RWPE2 (cell line): ENCODE measurements around the gene NIPAL1.

ENCODE experiments used
- ATAC-seq: fragments of 200-7000 bp; cut with Tn5 transposase; 3 replicates; pipeline ENCODE4 v1.9.1; 2021; ENCODE audit warnings: low read depth
- DNase-seq: peaks from one replicate; pipeline ENCODE4 v3.0.0-alpha.2; 2020; ENCODE audit warnings: low spot score
- H3K27ac ChIP-seq: fragments of 450-650 bp; 2 replicates; pipeline ENCODE4 v1.5.1; 2017; ENCODE audit warnings: mild to moderate bottlenecking; ENCODE audit not compliant: poor library complexity, severe bottlenecking
- H3K27me3 ChIP-seq: fragments of 250-450 bp; sonication (Bioruptor Pico); 2 replicates; pipeline ENCODE4 v1.5.1; 2021; ENCODE audit warnings: mild to moderate bottlenecking, moderate library complexity; ENCODE audit not compliant: insufficient read depth, poor library complexity, severe bottlenecking
- H3K36me3 ChIP-seq: fragments of 250-450 bp; sonication (Bioruptor Pico); 2 replicates; pipeline ENCODE4 v1.5.1; 2020; ENCODE audit warnings: low read depth, mild to moderate bottlenecking, moderate library complexity
- H3K4me1 ChIP-seq: fragments of 250-450 bp; sonication (Bioruptor Pico); 2 replicates; pipeline ENCODE4 v1.5.1; 2021; ENCODE audit warnings: mild to moderate bottlenecking, moderate library complexity; ENCODE audit not compliant: insufficient read depth, poor library complexity, severe bottlenecking
- H3K4me3 ChIP-seq: fragments of 250-450 bp; sonication (Bioruptor Pico); 2 replicates; pipeline ENCODE4 v1.5.1; 2021; ENCODE audit warnings: mild to moderate bottlenecking, moderate library complexity; ENCODE audit not compliant: severe bottlenecking
- H3K9me3 ChIP-seq: fragments of 250-450 bp; sonication (Bioruptor Pico); 2 replicates; pipeline ENCODE4 v1.5.1; 2021; ENCODE audit warnings: mild to moderate bottlenecking, moderate library complexity; ENCODE audit not compliant: severe bottlenecking
- CTCF ChIP-seq: fragments of 450-650 bp; IDR thresholded peaks from one replicate; pipeline ENCODE4 v1.5.1; 2017; ENCODE audit warnings: mild to moderate bottlenecking, moderate library complexity; ENCODE audit not compliant: poor library complexity, severe bottlenecking

NIPAL1 gene

GRCh38 chr4:48031802-48032525, 15.4 kb downstream of the NIPAL1 start:
- TF ChIP-seq CTCF = no peak
- H3K4me1 ChIP-seq = no peaks in the 10 kb centered on the region
- no peaks in the 10 kb centered on the region for H3K9me3 ChIP-seq
- no peak overlapping the region for H3K4me3 ChIP-seq
- H3K27ac ChIP-seq = no peak overlapping the region
- no peaks in the 10 kb centered on the region for H3K27me3 ChIP-seq
- DNase-seq (no peak), ATAC-seq (no peak)
- H3K36me3 ChIP-seq = peaks cover 38% of the 10 kb centered on the region

- H3K9me3 ChIP-seq = no peaks in the 10 kb centered on the region
- DNase-seq = no peak
- no peaks in the 10 kb centered on the region for H3K4me1 ChIP-seq
- peaks cover 31% of the 10 kb centered on the region for H3K36me3 ChIP-seq
- H3K4me3 ChIP-seq = no peak overlapping the region
- H3K27me3 ChIP-seq = no peaks in the 10 kb centered on the region
- H3K27ac ChIP-seq = no peak overlapping the region
- no peak for TF ChIP-seq CTCF
- no peak for ATAC-seq
These were observed 16.1 kb downstream of the NIPAL1 start for GRCh38 chr4:48032721-48033120.

DNA sequence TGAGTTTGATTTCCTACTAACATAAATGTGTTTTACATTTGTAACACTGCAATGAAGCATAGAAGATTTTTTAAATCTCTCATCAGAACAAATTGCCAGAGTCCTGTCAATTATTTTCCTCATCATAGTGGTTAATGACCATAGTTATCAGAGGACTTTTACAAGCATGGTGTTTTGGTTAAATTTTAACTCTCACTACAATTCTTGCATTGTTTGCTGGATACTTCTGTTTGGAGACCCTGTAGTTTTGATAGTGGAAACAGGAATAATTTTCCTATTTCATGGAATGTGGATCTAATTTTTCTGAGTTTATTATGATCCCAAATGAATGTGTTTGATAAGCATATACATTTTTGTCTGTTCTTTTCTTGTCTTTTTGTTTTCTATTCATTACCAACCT, 16.8 kb downstream of the NIPAL1 start:
- Histone ChIP-seq H3K4me1 (no peaks in the 10 kb centered on the region), H3K27ac (no peak overlapping the region), H3K36me3 (peaks cover 26% of the 10 kb centered on the region), H3K9me3 (no peaks in the 10 kb centered on the region), H3K4me3 (no peak overlapping the region), H3K27me3 (no peaks in the 10 kb centered on the region)
- no peak for TF ChIP-seq CTCF
- ATAC-seq = no peak
- no peak for DNase-seq

DNA sequence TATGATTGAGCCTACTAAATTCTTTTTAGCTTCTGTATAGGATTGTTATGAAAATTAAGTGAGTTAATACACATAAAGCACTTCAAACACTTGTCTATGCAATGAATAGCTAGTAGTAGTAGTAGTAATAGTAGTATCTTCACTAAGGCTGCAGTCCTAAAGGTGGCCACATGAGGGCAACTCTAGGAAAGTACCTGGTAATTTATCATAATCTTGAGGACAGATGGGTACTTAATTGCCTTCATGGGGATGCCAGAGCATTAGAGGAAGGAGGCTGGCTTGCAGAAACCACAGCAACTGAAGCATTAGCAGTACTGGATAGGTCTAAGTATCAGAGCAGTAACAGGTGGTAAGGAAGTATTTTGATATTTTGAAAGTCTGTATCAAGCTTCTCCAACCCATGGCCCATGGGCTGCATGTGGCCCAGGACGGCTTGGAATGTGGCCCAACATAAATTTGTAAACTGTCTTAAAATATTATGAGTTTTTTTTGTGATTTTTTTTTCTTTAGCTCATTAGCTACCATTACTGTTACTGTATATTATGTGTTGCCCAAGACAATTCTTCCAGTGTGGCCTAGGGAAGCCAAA, 17.3 kb downstream of the NIPAL1 start:
- peaks cover 26% of the 10 kb centered on the region for H3K36me3 ChIP-seq
- ATAC-seq (no peak), DNase-seq (no peak)
- H3K9me3 ChIP-seq = no peaks in the 10 kb centered on the region
- H3K4me3 ChIP-seq = no peak overlapping the region
- TF ChIP-seq CTCF = peak; percentile 71
- H3K27ac ChIP-seq = no peak overlapping the region
- H3K4me1 ChIP-seq = no peaks in the 10 kb centered on the region
- no peaks in the 10 kb centered on the region for H3K27me3 ChIP-seq

DNA sequence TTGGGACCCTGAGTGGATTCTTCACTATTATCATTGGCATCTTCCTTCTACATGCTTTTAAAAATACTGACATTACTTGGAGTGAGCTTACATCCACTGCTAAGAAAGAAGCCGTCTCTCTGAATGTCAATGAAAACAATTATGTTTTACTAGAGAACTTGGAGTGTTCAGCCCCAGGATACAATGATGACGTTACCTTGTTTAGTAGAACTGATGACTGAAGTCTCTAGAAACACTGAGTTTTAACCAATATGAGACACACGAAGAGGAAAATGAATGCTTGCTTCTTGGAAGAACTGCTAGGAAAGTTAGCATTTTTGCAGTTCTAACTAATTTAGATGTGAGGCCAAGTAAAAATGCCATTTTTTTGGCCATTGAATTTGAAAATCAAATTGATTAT, 19.4 kb downstream of the NIPAL1 start:
- H3K4me1 ChIP-seq = no peaks in the 10 kb centered on the region
- H3K27me3 ChIP-seq = no peaks in the 10 kb centered on the region
- H3K9me3 ChIP-seq = no peaks in the 10 kb centered on the region
- H3K4me3 ChIP-seq = no peak overlapping the region
- no peak overlapping the region for H3K27ac ChIP-seq
- no peak for ATAC-seq
- TF ChIP-seq CTCF = no peak
- peaks cover 26% of the 10 kb centered on the region for H3K36me3 ChIP-seq
- no peak for DNase-seq
